Breast epithelium (tissue), 4 donors: ENCODE measurements around the gene MPRIP. TPM values are rescaled to one million over a fixed set of nuclear protein-coding genes. Genes with fewer than 3 reads are reported as not detected.
A peak's percentile ranks its signal among the peaks of the same experiment; 100 is the strongest.

Source experiments
- DNase-seq, 2 donors: peaks; one replicate each; pipeline ENCODE4 v3.0.0-alpha.2; 2019; ENCODE audit warnings: low spot score in 2 of 2
- H3K27ac ChIP-seq, 2 donors: fragments of 200-600 bp; sonication (generic) in 1 of 2; one replicate each; pipeline ENCODE4 v1.5.1; 2016 to 2019; ENCODE audit warnings: mild to moderate bottlenecking in 1 of 2
- H3K27me3 ChIP-seq, 2 donors: fragments of 200-600 bp; sonication (generic) in 1 of 2; one replicate each; pipeline versions ENCODE4 v1.5.1 to v1.6.0; 2017 to 2019; ENCODE audit warnings: control low read depth in 1 of 2, mild to moderate bottlenecking in 1 of 2
- H3K36me3 ChIP-seq: fragments of 200-600 bp; one replicate; pipeline ENCODE4 v1.5.1; 2019
- H3K4me1 ChIP-seq, 2 donors: fragments of 200-600 bp; sonication (generic); one replicate each; pipeline ENCODE4 v1.5.1; 2016 to 2019; ENCODE audit warnings: control low read depth in 1 of 2
- H3K4me3 ChIP-seq, 3 donors: fragments of 200-600 bp; sonication (generic); 1 replicate in 2 of 3; 2 replicates in 1 of 3; pipeline ENCODE4 v1.5.1; 2016 to 2019; ENCODE audit warnings: mild to moderate bottlenecking in 3 of 3, moderate library complexity in 2 of 3
- H3K9me3 ChIP-seq, 2 donors: fragments of 200-600 bp; sonication (generic) in 1 of 2; one replicate each; pipeline ENCODE4 v1.5.1; 2016 to 2019; ENCODE audit warnings: control low read depth in 1 of 2
- POLR2A ChIP-seq: fragments of 450-650 bp; IDR thresholded peaks from one replicate; pipeline ENCODE4 v1.6.1; 2016; ENCODE audit warnings: antibody characterized with exemption, mild to moderate bottlenecking, moderate library complexity
- POLR2AphosphoS5 ChIP-seq, 3 donors: sonication (generic); formaldehyde crosslinking; IDR thresholded peaks; one replicate each; pipeline ENCODE4 v1.6.1; 2017; ENCODE audit warnings: antibody characterized with exemption in 3 of 3
- intact Hi-C: fragments of 100-400 bp; cut with DNase I; formaldehyde crosslinking; loops from one replicate; pipeline ENCODE4 v1.15.1; 2023; ENCODE audit warnings: low total_unique reads
- total RNA-seq, 3 donors: library from RNA; depleted of rRNA; stranded (reverse); fragments of >200 nt; gene quantifications; one replicate each; pipeline ENCODE4 v1.1.0, GENCODE V29; 2016
- TF ChIP-seq, protein P1 (sequence below), 3 donors: fragments of 450-650 bp; IDR thresholded peaks; one replicate each; pipeline ENCODE4 v1.5.1; 2016 to 2017; ENCODE audit warnings: antibody characterized with exemption in 3 of 3, mild to moderate bottlenecking in 3 of 3, moderate library complexity in 3 of 3

The MPRIP gene
- total RNA-seq, 3 donors from 2014 or later = 93.1 to 136 (median 124) TPM

GRCh38 chr17:17032131-17032692 lies 10.0 kb upstream of the MPRIP start:
- no peak overlapping the region for H3K4me3 ChIP-seq
- no peaks in the 10 kb centered on the region for H3K9me3 ChIP-seq
- H3K36me3 ChIP-seq = no peaks in the 10 kb centered on the region
- peaks cover 0 to 14% of the 10 kb centered on the region in 2 donors for H3K4me1 ChIP-seq
- peak in 1 of 2 donors; percentile 38 for DNase-seq
- no peaks in the 10 kb centered on the region for H3K27me3 ChIP-seq
- no peak for TF ChIP-seq POLR2AphosphoS5 (IDR thresholded peaks at IDR 0.05)
- TF ChIP-seq, protein P1, sequence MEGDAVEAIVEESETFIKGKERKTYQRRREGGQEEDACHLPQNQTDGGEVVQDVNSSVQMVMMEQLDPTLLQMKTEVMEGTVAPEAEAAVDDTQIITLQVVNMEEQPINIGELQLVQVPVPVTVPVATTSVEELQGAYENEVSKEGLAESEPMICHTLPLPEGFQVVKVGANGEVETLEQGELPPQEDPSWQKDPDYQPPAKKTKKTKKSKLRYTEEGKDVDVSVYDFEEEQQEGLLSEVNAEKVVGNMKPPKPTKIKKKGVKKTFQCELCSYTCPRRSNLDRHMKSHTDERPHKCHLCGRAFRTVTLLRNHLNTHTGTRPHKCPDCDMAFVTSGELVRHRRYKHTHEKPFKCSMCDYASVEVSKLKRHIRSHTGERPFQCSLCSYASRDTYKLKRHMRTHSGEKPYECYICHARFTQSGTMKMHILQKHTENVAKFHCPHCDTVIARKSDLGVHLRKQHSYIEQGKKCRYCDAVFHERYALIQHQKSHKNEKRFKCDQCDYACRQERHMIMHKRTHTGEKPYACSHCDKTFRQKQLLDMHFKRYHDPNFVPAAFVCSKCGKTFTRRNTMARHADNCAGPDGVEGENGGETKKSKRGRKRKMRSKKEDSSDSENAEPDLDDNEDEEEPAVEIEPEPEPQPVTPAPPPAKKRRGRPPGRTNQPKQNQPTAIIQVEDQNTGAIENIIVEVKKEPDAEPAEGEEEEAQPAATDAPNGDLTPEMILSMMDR (IDR thresholded peaks at IDR 0.05) = no peak
- no peak overlapping the region for H3K27ac ChIP-seq
- intact Hi-C loops = no loop called here

GRCh38 chr17:17033466-17033865 lies 8.8 kb upstream of the MPRIP start:
- Histone ChIP-seq H3K27me3 (no peaks in the 10 kb centered on the region), H3K4me3 (no peak overlapping the region), H3K36me3 (no peaks in the 10 kb centered on the region), H3K9me3 (no peaks in the 10 kb centered on the region), H3K4me1 (peaks cover 0 to 11% of the 10 kb centered on the region in 2 donors), H3K27ac (no peak overlapping the region)
- intact Hi-C loops = no loop called here
- no peak for DNase-seq
- no peak for TF ChIP-seq POLR2AphosphoS5 (IDR thresholded peaks at IDR 0.05)
- no peak for TF ChIP-seq POLR2A
- TF ChIP-seq, protein P1 (IDR thresholded peaks at IDR 0.05) = no peak

DNA sequence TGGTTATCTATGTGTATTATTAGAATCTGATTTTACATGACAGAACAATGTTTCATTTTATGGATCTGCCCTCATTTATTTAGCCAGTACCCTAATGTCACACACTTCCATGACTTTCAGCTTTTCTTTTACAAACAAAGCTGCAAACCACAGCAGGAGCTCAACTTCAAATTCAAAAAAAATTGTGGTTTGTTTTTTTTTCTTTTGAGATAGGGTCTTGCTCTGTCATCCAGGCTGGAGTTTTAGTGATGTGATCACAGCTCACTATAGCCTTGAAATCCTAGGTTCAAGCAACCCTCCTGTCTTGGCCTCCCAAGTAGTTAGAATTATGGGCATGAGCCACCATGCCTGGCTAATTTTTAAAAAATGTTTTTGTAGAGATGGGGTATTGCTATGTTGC lies 8.2 kb upstream of the MPRIP start:
- no peaks in the 10 kb centered on the region for H3K36me3 ChIP-seq
- H3K27me3 ChIP-seq = no peaks in the 10 kb centered on the region
- peaks cover 0 to 8% of the 10 kb centered on the region in 2 donors for H3K4me1 ChIP-seq
- H3K4me3 ChIP-seq = no peak overlapping the region
- TF ChIP-seq POLR2A (no peak), POLR2AphosphoS5 (IDR thresholded peaks at IDR 0.05) (no peak)
- DNase-seq = no peak
- intact Hi-C loops = no loop called here
- no peaks in the 10 kb centered on the region for H3K9me3 ChIP-seq
- no peak overlapping the region for H3K27ac ChIP-seq

DNA sequence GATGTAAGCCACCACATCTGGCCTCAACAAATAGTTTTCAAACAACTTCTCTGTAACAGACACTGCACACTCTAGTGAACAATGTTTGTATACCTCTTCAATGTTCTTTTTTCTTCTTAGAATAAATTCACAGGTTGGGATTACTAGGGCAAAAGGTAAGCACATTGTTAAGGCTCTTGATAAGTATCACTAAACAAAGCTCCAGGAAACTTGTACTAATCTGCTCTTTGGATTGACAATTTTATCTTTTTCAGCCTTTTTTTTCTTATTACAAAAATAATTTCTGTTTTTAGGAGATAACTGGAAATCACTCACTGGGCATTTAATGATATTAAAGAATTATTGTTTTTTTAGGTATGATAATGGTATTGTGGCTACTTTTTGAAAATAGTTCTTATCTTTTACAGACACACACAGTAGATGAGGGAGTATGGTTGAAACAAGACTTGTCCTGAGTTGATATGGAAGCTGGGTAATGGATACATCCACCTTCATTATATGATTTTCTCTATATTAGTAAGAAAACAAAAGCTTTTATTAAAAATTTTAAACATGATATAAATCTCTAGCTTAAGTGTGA lies 7.7 kb upstream of the MPRIP start:
- DNase-seq = no peak
- Histone ChIP-seq H3K27ac (no peak overlapping the region), H3K36me3 (no peaks in the 10 kb centered on the region), H3K9me3 (no peaks in the 10 kb centered on the region), H3K27me3 (no peaks in the 10 kb centered on the region), H3K4me1 (peaks cover 0 to 8% of the 10 kb centered on the region in 2 donors), H3K4me3 (no peak overlapping the region)
- intact Hi-C loops = no loop called here
- no peak for TF ChIP-seq POLR2AphosphoS5 (IDR thresholded peaks at IDR 0.05)
- TF ChIP-seq, protein P1 (IDR thresholded peaks at IDR 0.05) = no peak
- no peak for TF ChIP-seq POLR2A

DNA sequence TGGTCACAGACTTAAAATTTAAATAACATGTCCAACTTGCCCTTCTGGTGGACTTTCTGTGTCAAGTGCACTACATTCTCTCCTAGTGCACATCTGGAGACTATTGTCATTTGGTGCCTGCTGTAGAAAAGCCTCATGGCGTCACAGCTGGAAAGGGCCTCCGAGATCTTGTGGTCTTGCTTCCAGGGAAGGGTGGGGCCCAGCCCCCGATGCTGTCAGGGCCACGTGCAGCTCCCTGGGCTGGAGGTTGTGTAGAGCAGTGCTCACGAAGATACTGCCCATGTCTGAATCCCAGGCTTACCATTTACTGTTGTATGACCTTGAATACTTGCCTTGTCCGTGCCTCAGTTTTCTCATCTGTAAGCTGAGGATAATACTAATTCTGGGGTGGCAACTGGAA lies 6.8 kb upstream of the MPRIP start:
- peak in 1 of 2 donors; percentile 22 for DNase-seq
- TF ChIP-seq, protein P1 (IDR thresholded peaks at IDR 0.05) = no peak
- TF ChIP-seq POLR2A (no peak), POLR2AphosphoS5 (IDR thresholded peaks at IDR 0.05) (no peak)
- H3K9me3 ChIP-seq = no peaks in the 10 kb centered on the region
- H3K27ac ChIP-seq = no peak overlapping the region
- intact Hi-C loops = no loop called here
- H3K4me1 ChIP-seq = peaks cover 0 to 8% of the 10 kb centered on the region in 2 donors
- H3K4me3 ChIP-seq = no peak overlapping the region
- H3K27me3 ChIP-seq = no peaks in the 10 kb centered on the region
- no peaks in the 10 kb centered on the region for H3K36me3 ChIP-seq
